ENCODE results near the gene DSCAML1.

- TF ChIP-seq POLR2AphosphoS5 (IDR thresholded peaks at IDR 0.05; ENCODE audit: low read length) = no peak
- TF ChIP-seq ZBTB11 (CRISPR knock-in tag; IDR thresholded peaks at IDR 0.05) = no peak
- no peak for TF ChIP-seq REST (IDR thresholded peaks at IDR 0.05; ENCODE audit: low read depth, low read length)
- no peak for TF ChIP-seq BRCA1 (IDR thresholded peaks at IDR 0.05; ENCODE audit: low read depth, low read length)
- TF ChIP-seq CTCF (IDR thresholded peaks at IDR 0.05 in 2 of 3, conservative IDR thresholded peaks at IDR 0.05 in 1 of 3; ENCODE audit: control insufficient read depth in 2 of 3, extremely low read depth in 1 of 3, insufficient read depth in 1 of 3, low read depth in 3 of 3, low read length in 3 of 3) = peak; percentile 61 to 82 (median 65)
- TF ChIP-seq EZH2 (IDR thresholded peaks at IDR 0.05; ENCODE audit: borderline replicate concordance, control insufficient read depth, low read depth, low read length) = no peak
- no peak for TF ChIP-seq NFYB (IDR thresholded peaks at IDR 0.05; ENCODE audit: insufficient read depth, low read depth, low read length)
- TF ChIP-seq ZNF592 (IDR thresholded peaks at IDR 0.05) = no peak
- no peak for TF ChIP-seq MYC (IDR thresholded peaks at IDR 0.05; ENCODE audit: insufficient read depth, insufficient read length, insufficient replicate concordance, low read length, severe bottlenecking)
- no peak for TF ChIP-seq ATF3 (IDR thresholded peaks at IDR 0.05; ENCODE audit: borderline replicate concordance, extremely low read depth, low read depth, low read length)
- TF ChIP-seq EP300 (IDR thresholded peaks at IDR 0.05; ENCODE audit: borderline replicate concordance in 1 of 2, control insufficient read depth in 1 of 2, low read depth in 2 of 2, low read length in 2 of 2) = no peak
- TF ChIP-seq HDAC6 (IDR thresholded peaks at IDR 0.05; ENCODE audit: unreplicated experiment) = no peak
Observed at GRCh38 chr11:117819096-117820040, 22.4 kb upstream of the DSCAML1 start.

Measured in GM12878 (cell line).